GM19455 (cell line): ENCODE data around the gene RESP18.

Experiments used
- ATAC-seq: cut with Tn5 transposase; IDR thresholded peaks from one replicate; pipeline ENCODE4 v1.9.1; 2021; ENCODE audit not compliant: unreplicated experiment

Gene RESP18

GRCh38 chr2:219278655-219279150 is 53.8 kb downstream of the RESP18 start:
- ATAC-seq = no peak

GRCh38 chr2:219277703-219278654 is 54.6 kb downstream of the RESP18 start:
- ATAC-seq = peak; percentile 33
